ENCODE results near the gene POLR3A. TPM values are rescaled to one million over a fixed set of nuclear protein-coding genes. Genes with fewer than 3 reads are reported as not detected.

POLR3A gene
- total and polyA plus RNA-seq, 2 experiments from 2014 or later: 8.0 to 9.8 TPM

DNA sequence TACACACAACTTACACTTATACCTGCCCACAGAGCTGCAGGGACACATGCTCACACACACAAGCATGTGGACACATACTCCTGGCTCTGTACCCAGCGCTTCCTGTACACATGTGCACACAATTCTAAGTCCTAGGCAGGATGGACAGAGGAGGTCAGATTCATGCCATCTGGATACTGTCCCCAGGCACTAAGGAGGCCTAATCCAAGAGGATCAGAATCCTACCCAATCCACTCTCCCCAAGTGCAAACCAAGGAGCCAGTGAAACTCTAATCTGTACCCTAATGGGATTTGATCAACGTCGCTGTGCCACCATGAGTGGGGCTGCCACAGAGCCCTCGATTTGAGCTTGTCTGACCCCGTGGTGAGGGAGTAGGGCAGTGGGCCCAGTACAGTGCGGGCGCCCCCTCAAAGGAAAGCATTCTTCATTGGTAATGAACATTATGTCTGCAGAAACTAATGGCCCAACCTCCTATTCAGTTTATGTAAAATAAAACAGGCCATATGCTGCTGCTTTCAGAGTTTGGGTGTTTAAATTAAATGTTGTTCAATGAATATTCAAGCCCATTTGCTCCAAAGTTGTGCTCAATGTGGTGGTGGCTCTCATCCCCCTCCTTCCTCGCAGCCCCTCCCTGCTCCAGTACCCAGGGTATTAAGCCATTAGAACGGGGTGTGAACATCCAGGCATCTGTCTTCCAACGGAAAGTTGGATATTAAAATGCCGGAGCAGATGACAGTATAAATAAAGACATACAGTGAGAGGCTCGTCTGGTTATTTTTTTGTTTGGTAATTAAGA is 30.8 kb upstream of the POLR3A start:
- H3K4me2 ChIP-seq: no peak overlapping the region
- WGBS (ENCODE audit: low lambda C conversion rate, missing lambda C conversion rate): 85% methylated on average over 12 of the region's 12 CpGs

DNA sequence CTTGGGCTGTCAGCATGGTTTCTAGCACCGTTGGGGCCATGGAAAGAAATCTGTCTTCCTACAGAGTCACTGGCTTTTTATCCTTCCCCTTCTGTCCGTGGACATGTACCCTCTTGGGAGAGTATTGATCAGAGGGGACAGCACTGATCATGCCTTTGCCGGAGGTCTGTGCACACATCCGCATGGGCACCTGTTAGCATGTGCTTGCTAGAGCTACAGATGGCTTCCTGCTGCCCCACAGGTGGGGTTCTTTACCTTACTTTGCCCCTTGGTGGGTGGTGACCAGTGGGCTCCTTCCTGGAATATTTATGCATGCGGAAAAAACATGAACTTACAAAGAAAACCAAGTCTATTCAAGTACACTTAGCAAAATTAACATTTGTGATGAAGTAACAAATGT is 29.2 kb upstream of the POLR3A start:
- 80% methylated on average over 5 of the region's 5 CpGs for WGBS (ENCODE audit: low lambda C conversion rate, missing lambda C conversion rate)
- no peaks in the 10 kb centered on the region for H3K9me2 ChIP-seq (replicated peaks; ENCODE audit: insufficient read depth)
- no peak overlapping the region for H2AFZ ChIP-seq
- H3K79me2 ChIP-seq: no peaks in the 10 kb centered on the region
- no peaks in the 10 kb centered on the region for H3K4me1 ChIP-seq (ENCODE audit: insufficient read depth)
- TF ChIP-seq, protein P1, sequence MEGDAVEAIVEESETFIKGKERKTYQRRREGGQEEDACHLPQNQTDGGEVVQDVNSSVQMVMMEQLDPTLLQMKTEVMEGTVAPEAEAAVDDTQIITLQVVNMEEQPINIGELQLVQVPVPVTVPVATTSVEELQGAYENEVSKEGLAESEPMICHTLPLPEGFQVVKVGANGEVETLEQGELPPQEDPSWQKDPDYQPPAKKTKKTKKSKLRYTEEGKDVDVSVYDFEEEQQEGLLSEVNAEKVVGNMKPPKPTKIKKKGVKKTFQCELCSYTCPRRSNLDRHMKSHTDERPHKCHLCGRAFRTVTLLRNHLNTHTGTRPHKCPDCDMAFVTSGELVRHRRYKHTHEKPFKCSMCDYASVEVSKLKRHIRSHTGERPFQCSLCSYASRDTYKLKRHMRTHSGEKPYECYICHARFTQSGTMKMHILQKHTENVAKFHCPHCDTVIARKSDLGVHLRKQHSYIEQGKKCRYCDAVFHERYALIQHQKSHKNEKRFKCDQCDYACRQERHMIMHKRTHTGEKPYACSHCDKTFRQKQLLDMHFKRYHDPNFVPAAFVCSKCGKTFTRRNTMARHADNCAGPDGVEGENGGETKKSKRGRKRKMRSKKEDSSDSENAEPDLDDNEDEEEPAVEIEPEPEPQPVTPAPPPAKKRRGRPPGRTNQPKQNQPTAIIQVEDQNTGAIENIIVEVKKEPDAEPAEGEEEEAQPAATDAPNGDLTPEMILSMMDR (IDR thresholded peaks at IDR 0.05; ENCODE audit: poor library complexity): no peak
- TF ChIP-seq EZH2 (IDR thresholded peaks at IDR 0.05; ENCODE audit: borderline replicate concordance) (no peak), EZH2phosphoT487 (IDR thresholded peaks at IDR 0.05; ENCODE audit: low read depth, severe bottlenecking, unreplicated experiment) (no peak)
- H3K9me3 ChIP-seq (ENCODE audit: low read depth): no peaks in the 10 kb centered on the region
- no peak for DNase-seq (ENCODE audit: low spot score)
- H4K20me1 ChIP-seq (ENCODE audit: insufficient read depth, poor library complexity, severe bottlenecking): no peaks in the 10 kb centered on the region
- no peak overlapping the region for H3K4me2 ChIP-seq
- no peaks in the 10 kb centered on the region for H3K27me3 ChIP-seq
- no peaks in the 10 kb centered on the region for H3K36me3 ChIP-seq (replicated peaks; ENCODE audit: insufficient read depth, low read depth)
- no peak overlapping the region for H3K4me3 ChIP-seq
- no peak overlapping the region for H3K27ac ChIP-seq

More for the DNA sequence above, 30.8 kb upstream of the POLR3A start:
- H3K9me2 ChIP-seq (replicated peaks; ENCODE audit: insufficient read depth): no peaks in the 10 kb centered on the region
- H3K27me3 ChIP-seq: no peaks in the 10 kb centered on the region
- TF ChIP-seq, protein P1 (IDR thresholded peaks at IDR 0.05; ENCODE audit: poor library complexity): no peak
- TF ChIP-seq EZH2 (IDR thresholded peaks at IDR 0.05; ENCODE audit: borderline replicate concordance) (no peak), EZH2phosphoT487 (IDR thresholded peaks at IDR 0.05; ENCODE audit: low read depth, severe bottlenecking, unreplicated experiment) (no peak)
- no peaks in the 10 kb centered on the region for H3K9me3 ChIP-seq (ENCODE audit: low read depth)
- no peaks in the 10 kb centered on the region for H3K4me1 ChIP-seq (ENCODE audit: insufficient read depth)
- H3K4me3 ChIP-seq: no peak overlapping the region
- H3K27ac ChIP-seq: no peak overlapping the region
- no peaks in the 10 kb centered on the region for H3K79me2 ChIP-seq
- no peaks in the 10 kb centered on the region for H3K36me3 ChIP-seq (replicated peaks; ENCODE audit: insufficient read depth, low read depth)
- DNase-seq (ENCODE audit: low spot score): no peak
- no peak overlapping the region for H2AFZ ChIP-seq
- H4K20me1 ChIP-seq (ENCODE audit: insufficient read depth, poor library complexity, severe bottlenecking): no peaks in the 10 kb centered on the region

DNA sequence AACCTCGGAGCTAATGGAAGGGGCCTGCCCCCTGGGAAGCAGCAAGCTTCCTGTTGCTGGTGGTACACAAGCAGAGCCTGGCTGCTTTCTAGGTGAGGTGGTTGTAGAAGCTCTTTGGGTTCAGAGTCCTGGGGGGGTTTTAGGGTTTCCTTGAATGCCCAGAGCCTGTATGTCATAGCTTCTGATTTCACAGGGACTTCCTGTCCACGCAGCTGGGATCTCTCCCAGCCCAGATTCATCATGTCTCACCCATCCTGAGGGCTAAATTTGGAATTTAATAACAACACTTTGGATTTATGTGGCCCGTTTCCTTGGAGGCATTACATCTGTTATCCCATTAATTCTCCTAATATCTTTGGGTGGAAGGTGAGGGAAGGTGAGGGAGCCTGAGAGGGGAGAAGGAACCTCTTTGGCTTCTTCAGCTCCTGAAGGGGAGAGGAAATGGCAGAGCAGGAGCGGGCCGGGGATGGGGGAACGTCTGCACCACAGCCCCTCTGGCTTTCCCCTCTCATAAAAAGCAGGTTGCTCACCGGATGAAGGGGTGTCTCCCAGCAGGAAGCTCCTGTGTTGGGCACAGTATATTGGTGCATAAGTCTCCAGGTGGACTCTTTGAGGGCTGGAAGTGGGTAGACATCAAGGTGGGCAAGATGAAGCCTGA is 24.0 kb upstream of the POLR3A start:
- Histone ChIP-seq H3K27ac (no peak overlapping the region), H3K27me3 (no peaks in the 10 kb centered on the region), H2AFZ (no peak overlapping the region), H3K4me1 (ENCODE audit: insufficient read depth) (peaks cover 11% of the 10 kb centered on the region), H4K20me1 (ENCODE audit: insufficient read depth, poor library complexity, severe bottlenecking) (no peaks in the 10 kb centered on the region), H3K4me2 (no peak overlapping the region), H3K36me3 (replicated peaks; ENCODE audit: insufficient read depth, low read depth) (no peaks in the 10 kb centered on the region), H3K9me3 (ENCODE audit: low read depth) (no peaks in the 10 kb centered on the region), H3K4me3 (no peak overlapping the region), H3K9me2 (replicated peaks; ENCODE audit: insufficient read depth) (no peaks in the 10 kb centered on the region), H3K79me2 (no peaks in the 10 kb centered on the region)
- TF ChIP-seq EZH2phosphoT487 (IDR thresholded peaks at IDR 0.05; ENCODE audit: low read depth, severe bottlenecking, unreplicated experiment): no peak
- TF ChIP-seq, protein P1 (IDR thresholded peaks at IDR 0.05; ENCODE audit: poor library complexity): no peak
- no peak for TF ChIP-seq EZH2 (IDR thresholded peaks at IDR 0.05; ENCODE audit: borderline replicate concordance)
- no peak for DNase-seq (ENCODE audit: low spot score)
- WGBS (ENCODE audit: low lambda C conversion rate, missing lambda C conversion rate): 72% methylated on average over 7 of the region's 7 CpGs

All from hepatocyte (in vitro differentiated cells).